GM12801 (cell line): Measurements from ENCODE around the gene ZNF460.

Experiments
- CTCF ChIP-seq: IDR thresholded peaks from one replicate; pipeline ENCODE4 v1.5.1; 2011; ENCODE audit warnings: control low read depth; ENCODE audit not compliant: insufficient read length; ENCODE audit errors: extremely low read depth

Gene ZNF460

GRCh38 chr19:57244513-57244912 lies 35.8 kb upstream of the ZNF460 start:
- no peak for TF ChIP-seq CTCF

GRCh38 chr19:57245066-57245465 lies 35.2 kb upstream of the ZNF460 start:
- TF ChIP-seq CTCF: no peak

GRCh38 chr19:57245959-57246358 lies 34.3 kb upstream of the ZNF460 start:
- no peak for TF ChIP-seq CTCF

- TF ChIP-seq CTCF: no peak
These were observed 31.6 kb upstream of the ZNF460 start for GRCh38 chr19:57248646-57249045.

GRCh38 chr19:57249329-57249728 lies 31.0 kb upstream of the ZNF460 start:
- TF ChIP-seq CTCF: no peak

GRCh38 chr19:57262044-57262443 lies 18.2 kb upstream of the ZNF460 start:
- no peak for TF ChIP-seq CTCF

- TF ChIP-seq CTCF: no peak
These were observed 17.0 kb upstream of the ZNF460 start for GRCh38 chr19:57263244-57263741.

GRCh38 chr19:57267291-57267690 lies 13.0 kb upstream of the ZNF460 start:
- no peak for TF ChIP-seq CTCF
